Hematopoietic multipotent progenitor cell (in vitro differentiated cells): Measurements from ENCODE around the gene STARD7. TPM values are rescaled to one million over a fixed set of nuclear protein-coding genes. Genes with fewer than 3 reads are reported as not detected.

Experiments
- DNase-seq, 3 donors: peaks; one replicate each; pipeline ENCODE4 v3.0.0-alpha.2; 2011 to 2015; ENCODE audit warnings: low read depth in 2 of 3, low spot score in 2 of 3
- total RNA-seq: library from RNA; depleted of rRNA; stranded (reverse); fragments of >200 nt; gene quantifications from one replicate; pipeline ENCODE4 v1.2.3, GENCODE V29; 2012

STARD7 gene, protein sequence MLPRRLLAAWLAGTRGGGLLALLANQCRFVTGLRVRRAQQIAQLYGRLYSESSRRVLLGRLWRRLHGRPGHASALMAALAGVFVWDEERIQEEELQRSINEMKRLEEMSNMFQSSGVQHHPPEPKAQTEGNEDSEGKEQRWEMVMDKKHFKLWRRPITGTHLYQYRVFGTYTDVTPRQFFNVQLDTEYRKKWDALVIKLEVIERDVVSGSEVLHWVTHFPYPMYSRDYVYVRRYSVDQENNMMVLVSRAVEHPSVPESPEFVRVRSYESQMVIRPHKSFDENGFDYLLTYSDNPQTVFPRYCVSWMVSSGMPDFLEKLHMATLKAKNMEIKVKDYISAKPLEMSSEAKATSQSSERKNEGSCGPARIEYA
- total RNA-seq, result 86.7 TPM

DNA sequence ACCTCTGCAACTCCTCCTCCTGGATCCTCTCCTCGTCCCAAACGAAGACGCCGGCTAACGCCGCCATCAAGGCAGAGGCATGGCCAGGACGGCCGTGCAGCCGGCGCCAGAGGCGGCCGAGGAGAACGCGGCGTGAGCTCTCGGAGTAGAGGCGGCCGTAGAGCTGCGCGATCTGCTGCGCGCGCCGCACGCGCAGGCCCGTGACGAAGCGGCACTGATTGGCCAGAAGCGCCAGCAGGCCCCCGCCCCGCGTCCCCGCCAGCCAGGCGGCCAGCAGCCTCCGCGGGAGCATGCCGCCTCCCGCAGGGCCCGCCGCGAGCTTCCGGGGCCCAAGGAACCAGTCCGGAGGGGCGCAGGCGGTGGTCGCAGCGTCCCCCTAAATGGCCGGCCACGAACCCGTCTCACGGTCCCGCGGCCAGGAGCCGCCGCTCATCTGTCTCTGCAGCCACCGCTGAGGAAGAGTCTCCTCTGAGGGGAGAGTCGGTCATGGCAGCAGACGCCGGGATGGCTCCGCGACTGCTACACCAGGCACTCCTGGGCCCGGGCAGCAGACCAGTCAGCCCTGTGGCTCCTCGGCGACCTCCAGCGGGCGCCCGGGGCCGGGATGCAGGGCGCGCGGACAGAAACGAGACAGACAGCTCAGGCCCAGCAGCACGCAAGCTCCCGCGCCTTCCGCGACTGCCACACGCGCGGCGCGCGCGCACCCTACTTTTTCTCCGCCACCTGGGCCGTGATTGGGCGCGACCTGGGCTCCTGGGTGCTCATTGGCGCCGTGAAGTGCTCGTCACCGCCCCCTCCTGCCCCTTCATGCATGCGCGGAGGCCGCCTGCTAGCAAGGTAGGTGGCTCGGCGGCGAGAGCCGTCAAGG lies at the start of gene STARD7:
Gene STARD7 (minus strand): TSS at position 685 of the 868 bp plus-strand sequence. CDS start 393 bp downstream, at position 292.
- DNase-seq, result peak; percentile 88 to 98 (median 98)

DNA sequence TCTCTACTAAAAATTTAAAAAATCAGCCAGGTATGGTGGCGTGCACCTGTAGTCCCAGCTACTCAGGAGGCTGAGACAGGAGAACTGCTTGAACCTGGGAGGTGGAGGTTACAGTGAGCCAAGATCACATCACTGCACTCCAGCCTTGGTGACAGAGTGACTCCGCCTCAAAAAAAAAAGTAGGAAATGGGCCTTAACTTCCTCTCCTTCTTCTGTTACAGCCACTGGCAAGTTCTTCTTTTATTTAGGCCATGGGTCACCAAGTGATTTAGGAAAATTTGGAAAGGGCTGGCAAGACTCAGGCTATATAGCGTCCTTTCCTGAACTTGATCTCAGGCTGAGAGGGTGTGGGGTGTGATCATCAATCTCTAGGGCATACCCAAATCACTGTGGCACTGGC lies 49.1 kb upstream of the STARD7 start:
- DNase-seq, result peak in 1 of 3 donors; percentile 25

DNA sequence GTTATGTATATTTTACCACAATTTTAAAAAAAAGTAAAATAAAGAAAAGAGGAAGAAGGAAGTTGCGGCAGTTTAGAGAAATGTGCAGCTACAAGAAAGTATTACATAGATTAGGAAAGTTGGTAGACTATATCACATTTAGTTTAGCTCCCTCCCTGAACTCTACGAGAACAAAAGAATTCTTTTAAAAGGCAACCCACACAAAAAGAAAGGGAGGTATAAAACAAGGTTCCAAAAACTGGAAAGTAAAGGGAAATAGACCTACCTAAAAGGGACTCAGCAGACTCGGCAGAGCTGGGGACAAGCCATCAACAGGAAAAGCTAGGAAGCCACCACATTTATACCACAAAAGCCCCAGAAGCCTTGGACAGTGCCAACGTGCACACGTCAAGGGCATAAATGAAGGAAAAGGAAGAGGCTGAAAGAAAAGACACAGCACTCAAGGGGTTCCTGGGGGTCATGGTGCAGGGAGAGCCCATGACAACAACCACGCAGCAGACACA lies 48.0 kb upstream of the STARD7 start:
- peak in 2 of 3 donors; percentile 52 to 77 for DNase-seq

DNA sequence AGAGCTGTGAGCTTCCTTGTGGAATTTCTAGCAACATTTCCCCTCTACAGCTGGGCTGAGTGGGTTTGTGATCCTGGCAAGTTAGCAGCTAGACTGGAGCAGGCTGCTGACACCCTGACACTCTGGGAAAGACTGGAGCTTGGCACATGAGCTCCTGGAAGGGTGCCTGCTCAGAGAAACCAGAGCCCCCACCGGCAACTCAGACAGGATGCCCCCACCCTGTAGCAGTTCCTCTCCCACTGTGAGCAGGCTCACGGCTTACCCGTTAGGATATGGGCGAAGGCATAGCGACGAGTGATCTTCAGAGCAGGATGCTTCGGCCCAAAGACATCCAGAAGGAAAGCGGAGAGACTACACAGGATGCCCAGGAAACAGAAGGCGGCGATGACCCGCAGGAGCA lies 45.9 kb upstream of the STARD7 start:
- DNase-seq, result peak in 1 of 3 donors; percentile 24

DNA sequence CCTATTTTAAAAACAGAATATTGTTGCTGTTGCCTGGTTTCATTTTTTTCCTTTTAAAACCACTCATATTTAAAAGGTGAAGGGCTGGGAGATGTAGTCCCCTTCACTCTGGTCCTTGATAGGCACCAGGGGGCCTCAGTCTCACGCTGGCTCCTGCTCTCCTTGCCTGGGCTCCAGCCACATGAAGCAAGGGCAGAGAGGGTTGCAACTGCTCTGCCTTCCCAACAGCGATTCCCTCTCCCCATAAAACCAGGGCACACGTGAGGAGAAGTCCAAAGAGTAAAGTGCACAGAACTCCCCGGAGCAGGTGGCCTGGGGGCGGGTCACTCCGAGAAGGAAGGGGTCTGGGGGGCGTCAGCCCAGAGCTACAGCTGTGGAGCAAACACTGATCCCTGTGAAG lies 44.4 kb upstream of the STARD7 start:
- DNase-seq, result no peak

DNA sequence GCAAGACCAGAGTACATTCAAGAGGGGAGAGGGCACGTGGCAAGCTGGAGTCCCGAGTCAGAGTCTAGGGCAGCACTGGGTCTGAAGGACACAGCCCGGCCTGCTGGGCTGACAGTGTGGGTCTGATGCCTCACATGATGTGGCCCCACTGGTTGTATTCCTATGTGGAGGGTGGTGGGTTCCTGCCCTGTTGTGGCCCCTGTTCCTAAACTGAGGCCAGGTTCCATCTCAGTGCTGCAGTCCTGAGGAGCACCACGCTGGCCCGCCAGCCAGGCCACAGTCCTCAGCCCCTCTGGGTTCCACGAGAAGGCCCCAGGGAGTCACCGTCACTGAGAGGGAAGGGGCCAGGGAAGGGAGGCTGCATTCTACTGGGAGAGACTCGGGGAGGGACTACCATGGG lies 43.9 kb upstream of the STARD7 start:
- DNase-seq, result no peak

DNA sequence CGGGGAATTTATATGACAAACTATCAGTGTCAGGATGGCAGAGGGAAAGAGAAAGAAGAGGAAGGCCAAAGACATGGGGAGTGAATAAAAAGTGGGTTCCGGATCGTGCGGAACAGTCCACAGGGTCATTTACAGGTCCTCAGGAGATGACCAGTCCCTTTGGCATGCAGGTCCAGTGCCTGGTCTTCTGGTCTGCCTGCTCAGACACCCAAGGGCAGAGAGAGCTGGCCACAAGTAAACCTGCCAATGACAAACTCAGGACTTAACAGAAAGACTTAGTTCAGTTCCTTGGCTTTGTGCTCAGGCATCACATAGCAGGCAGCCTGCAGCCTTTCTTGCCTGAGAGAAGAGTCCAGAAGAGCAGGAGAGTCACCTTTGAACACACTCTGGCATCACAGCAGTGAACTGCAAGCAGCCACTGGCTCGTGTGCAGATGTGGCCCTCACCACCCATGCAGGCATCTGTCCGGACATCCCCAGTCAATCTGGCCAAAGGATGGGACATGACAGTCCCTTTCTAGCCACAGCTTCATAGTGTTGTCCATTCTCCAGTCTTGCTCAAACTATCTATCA lies 43.2 kb upstream of the STARD7 start:
- DNase-seq, result no peak

DNA sequence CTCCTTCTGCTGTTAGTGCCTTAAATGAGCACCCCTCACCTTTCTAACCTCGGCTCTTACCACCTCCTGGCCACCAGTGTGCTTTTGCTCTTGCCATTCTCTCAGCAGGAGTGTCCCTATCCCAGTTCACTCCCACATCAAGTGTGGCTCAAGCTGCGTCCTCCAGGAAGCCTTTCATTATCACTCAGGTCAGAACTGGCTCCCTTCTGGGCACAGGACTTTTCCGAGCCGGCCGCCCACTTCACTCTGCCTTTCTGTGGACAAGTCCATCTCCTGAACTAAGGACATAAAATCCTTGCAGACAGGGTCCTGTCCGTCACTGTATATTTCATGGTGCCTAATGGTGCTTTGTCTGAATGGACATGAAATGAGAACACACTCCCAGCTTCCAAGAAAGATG lies 41.6 kb upstream of the STARD7 start:
- DNase-seq, result no peak

DNA sequence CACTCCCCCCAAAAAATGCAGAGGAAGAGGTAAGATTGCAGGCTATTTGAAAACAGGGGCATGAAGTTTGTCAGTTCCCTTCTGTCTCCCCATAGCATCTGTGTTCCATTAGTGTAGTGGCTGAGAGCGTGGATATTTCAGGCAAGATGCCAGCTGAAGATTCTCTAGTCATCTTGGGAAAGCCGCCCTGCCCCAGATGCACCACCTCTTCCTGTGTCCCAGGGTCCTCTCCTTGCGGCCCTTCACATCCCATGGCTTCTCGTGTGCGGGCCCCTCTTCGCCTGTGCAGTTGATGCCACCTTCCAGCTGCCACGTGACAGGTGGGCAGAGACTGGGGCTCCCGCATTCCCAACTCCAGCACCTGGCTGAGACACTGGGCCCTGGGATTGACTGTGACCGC lies 41.0 kb upstream of the STARD7 start:
- DNase-seq, result no peak

DNA sequence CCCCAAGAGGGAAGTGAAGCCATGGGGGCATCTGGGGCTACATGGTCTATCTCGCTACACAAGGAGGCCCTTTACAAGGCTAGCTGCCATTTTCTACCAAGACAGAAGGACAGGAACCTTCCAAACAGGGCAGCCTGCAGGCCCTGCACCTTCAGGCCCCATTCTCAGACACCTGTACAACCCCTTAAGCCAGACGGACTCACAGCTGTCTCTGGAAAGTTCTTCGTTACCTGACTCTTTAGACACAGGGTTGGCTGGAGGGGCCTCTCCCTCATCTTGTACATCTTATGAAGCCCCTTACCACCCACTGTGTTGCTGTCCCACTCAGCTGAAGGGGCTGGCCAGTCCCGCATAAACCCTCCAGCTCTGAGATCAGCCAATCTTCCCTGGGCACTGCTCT lies 40.0 kb upstream of the STARD7 start:
- no peak for DNase-seq

DNA sequence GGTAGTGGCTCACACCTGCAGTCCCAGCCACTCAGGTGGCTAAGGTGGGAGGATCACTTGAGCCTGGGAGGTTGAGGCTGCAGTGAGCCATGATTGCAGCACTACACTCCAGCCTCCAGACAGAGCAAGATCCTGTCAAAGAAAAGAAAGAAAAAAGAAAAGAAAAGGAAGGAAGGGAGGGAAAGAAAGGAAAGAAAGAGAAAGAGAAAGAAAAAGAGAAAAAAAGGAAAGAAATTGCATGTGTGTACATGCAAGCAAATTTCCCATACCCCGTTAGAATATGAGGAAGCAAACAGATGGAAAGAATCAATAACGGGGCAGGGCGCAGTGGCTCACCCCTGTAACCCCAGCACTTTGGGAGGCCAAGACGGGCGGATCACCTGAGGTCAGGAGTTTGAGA lies 39.3 kb upstream of the STARD7 start:
- DNase-seq, result no peak

DNA sequence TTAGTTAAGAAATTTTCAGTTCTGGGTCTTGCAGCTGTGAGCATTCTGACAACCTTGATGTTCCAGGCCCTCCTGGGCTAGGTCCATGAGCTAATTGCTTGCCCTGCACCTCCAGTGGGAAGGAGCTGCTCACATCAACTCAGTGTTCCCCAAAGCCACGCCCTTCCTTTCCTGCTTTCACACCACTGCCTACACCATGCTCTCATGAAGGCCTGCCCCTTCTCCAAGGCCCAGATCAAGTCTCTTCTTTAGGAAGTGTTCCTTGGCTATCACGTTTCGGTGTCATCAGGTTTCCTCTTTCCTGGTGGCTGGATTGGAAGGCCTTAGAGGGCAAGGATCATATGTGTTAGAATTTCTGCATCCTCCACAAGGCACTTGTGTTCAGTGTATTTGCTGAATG lies 38.4 kb upstream of the STARD7 start:
- DNase-seq, result no peak

DNA sequence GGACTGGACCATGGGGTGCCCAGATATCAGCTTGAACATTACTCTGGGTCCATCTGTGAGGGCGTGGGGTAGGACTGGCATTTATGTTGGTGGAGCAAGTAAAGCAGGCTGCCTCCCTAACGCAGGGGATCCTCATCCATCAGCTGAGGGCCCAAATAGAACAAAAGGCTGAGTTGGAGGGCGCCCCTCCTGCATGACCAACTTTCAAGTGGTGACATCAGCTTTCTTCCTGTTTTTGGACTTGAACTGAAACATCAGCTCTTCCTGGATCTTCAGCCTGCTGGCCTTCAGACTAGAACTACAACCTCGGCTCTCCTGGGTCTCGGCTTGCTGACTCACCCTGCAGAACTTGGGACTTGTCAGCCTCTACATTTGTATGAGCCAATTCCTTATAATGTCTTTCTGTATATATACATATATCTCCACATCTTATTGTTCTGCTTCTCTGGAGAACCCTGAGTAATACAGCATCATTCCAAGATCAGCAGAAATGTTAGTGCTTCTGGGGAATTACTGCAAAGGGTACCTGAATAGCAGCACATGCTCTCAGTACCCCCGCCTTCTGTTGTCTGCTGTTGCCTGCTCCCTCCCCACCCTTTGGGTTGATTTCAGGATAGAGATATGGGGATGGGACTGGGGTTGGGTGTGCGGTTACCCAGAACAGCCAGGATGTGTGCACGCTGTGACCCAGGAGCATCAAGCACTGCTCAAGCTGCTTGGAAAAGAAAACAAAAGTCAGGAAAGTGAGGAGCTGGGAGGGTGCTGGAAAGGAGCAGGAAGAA lies 37.2 kb upstream of the STARD7 start:
- DNase-seq, result peak in 1 of 3 donors; percentile 39

DNA sequence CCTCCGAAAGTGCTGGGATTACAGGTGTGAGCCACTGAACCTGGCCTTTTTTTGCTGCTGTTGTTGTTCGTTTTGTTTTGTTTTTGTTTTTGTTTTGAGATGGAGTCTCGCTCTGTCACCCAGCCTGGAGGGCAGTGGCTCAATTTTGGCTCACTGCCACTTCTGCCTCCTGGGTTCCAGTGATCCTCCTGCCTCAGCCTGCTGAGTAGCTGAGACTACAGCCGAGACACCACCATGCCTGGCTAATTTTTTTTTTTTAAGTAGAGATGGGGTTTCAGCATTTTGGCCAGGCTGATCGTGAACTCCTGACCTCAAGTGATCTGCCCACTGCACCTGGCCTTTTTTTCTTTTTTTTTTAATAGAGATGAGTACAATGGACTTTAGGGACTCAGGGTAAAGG lies 35.2 kb upstream of the STARD7 start:
- no peak for DNase-seq

DNA sequence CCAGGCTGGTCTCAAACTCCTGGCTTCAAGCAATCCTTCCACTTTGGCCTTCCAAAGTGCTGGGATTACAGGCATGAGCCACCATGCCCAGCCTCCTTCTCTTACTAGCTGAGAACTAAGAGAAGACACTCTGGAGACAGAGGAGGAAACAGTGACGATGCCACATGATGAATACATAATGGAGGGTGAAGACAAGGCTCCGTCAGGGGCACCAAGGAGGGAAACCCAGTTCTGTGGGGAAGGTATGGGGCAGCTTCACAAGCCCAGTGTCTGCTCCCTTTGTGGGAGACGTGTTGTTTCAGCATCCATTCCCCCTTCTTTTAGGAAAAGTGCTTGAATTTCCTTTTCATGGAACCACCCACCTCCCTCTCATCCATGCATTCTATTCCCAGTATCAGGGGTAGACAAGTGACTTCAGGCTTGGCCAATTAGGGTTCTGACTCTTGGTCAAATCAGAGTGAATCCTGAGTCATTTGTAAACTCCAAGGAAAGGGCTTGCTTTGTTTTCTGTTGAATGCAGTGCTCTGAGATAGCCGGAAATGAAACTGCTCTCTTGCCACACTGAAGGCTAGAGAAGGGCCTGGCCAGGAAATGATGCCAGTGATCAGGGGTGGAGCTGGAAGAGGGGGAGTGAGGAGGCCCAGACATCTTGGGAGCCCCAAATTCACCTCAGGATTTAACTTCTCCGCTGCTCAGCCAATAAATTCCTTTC lies 33.4 kb upstream of the STARD7 start:
- DNase-seq, result peak in 2 of 3 donors; percentile 64 to 76

DNA sequence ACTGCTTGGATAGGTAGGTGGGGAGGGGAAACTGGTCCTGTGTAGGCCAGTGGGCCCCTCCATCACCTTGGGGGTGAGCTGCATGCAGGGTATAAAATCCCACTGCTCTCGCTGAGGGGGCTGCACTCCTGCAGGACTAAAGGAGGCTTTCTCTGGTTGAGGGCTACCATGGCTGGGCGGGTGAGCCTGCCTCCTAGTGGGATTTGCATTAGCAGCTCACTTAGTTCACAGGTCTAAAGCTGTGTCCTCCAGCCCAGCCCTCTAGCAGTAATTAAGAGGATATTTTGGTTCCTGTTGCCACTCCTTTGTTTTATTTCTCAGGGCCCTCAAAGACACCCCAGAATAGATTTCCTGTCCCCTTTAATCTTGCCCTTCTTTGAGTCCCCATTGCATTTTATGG lies 32.6 kb upstream of the STARD7 start:
- no peak for DNase-seq

DNA sequence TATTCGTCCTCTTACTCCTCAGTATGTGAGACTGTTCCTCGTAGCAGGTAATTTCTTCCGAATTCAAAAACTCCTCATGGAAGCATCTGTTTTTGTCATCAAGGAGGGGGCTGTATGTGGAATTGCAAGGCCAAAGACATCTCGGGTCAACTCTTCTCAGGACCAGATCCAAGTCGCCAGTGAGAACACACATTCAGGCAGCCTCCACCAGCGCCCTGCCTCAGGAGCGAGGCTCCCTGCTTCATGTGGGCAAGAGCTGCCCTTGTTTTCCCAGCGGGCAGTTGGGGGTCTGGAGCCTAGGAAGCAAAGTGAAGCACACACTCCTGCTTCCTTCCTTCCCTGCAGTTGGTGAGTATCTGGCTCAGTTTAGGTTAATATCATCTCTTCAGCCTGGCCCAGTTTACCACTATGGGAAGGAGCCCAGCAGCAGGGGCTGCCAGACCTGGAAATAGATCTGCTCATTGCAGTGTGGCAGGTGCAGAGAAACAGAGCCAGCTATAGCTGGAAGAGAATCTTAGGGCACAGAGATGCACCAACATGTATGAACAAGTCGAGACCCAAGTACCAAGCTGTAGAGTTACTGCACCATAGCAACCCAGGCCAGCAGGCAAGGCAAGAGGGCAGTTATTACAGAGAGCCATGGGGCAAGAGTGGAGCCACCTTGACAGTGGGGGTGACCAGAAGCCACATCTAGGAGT lies 31.9 kb upstream of the STARD7 start:
- no peak for DNase-seq

DNA sequence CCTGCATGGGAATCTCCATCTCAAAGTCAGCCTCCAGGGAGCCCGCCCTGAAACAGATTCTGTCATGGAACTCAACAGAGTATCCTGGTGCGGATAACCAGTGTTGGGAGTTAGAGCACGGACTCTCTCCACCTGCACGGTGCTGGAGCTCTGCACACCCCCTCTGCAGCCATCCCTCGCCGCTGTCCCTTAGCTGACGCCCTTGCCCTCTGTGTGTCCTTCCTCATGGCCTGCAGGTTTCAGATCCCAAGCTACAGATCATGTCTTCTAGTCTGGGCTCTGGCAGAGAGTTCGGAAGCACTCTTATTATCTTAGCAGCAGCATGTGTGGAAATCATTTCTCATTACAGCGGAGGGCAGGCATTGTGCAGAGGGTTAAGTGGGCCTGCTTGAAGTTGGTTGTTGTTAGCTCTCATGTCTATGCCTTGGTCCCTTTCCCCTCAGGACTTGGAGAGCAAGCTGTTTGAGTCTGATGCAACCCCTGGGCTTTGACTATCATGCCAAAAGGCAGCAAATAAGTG lies 31.2 kb upstream of the STARD7 start:
- no peak for DNase-seq

DNA sequence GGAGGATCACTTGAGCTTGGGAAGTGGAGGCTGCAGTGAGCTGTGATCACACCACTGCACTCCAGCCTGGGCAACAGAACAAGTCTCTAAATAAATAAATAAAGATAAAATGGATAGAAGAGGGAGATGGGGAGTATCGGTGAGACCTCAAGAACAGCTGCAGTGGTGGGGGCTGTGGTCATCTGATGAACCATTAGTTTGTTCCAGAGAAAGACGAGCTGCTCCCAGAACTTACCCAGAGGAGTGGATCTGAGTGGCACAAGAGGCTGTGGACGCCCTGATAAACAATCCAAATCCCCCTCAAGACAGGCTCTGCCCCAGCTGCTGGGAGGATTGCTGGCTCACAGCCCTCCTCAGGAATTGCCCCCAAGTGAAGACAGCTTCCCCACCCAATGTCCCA lies 30.5 kb upstream of the STARD7 start:
- DNase-seq, result no peak
